ENCODE results near the gene KCNAB1. TPM values are rescaled to one million over a fixed set of nuclear protein-coding genes. Genes with fewer than 3 reads are reported as not detected.
A peak's percentile ranks its signal among the peaks of the same experiment; 100 is the strongest.

KCNAB1 gene
- total and polyA plus RNA-seq, 2 of the 8 experiments (the other 6 are each of a cell fraction or from before 2014, with no cell fraction given): 0.51 to 2.3 TPM

GRCh38 chr3:156106721-156107373 is 13.5 kb upstream of the KCNAB1 start:
- H3K23ac ChIP-seq (ENCODE audit: insufficient read length): no peak overlapping the region
- no peaks in the 10 kb centered on the region for H3K4me1 ChIP-seq (replicated peaks in 1 of 4; ENCODE audit: control insufficient read depth in 3 of 4, insufficient read depth in 4 of 4, low read length in 3 of 4)
- H3K23me2 ChIP-seq (ENCODE audit: low read depth, low read length): no peaks in the 10 kb centered on the region
- no peaks in the 10 kb centered on the region for H3K79me2 ChIP-seq (ENCODE audit: control insufficient read depth in 1 of 2, insufficient read depth in 2 of 2, low read length in 2 of 2)
- no peak overlapping the region for H2BK12ac ChIP-seq (ENCODE audit: low read depth, low read length)
- no peak overlapping the region for H2BK15ac ChIP-seq (ENCODE audit: low read length)
- no peak overlapping the region for H3K4ac ChIP-seq (replicated peaks; ENCODE audit: insufficient read length, low read depth, low read length)
- no peak overlapping the region for H4K5ac ChIP-seq (ENCODE audit: insufficient read length, low read depth, low read length)
- H2BK120ac ChIP-seq (replicated peaks; ENCODE audit: low read depth, low read length): no peak overlapping the region
- WGBS, 2 experiments (ENCODE audit: extremely low coverage in 1 of 2, insufficient coverage in 1 of 2, insufficient read length in 1 of 2, insufficient replicate concordance in 2 of 2, low coverage in 1 of 2, low lambda C conversion rate in 2 of 2, missing lambda C conversion rate in 1 of 2): 78% methylated on average over 7 of the region's 7 CpGs; no CpG with 5 or more reads in 1 of the 2 experiments
- H3K14ac ChIP-seq (ENCODE audit: insufficient read length): no peak overlapping the region
- ChIA-PET POLR2A (ENCODE audit: partially characterized antibody) (no interaction called here), CTCF (ENCODE audit: partially characterized antibody) (interaction anchor here (0.7 to 2.1 kb wide), 9 partner anchors 11 to 104 kb away, joined by 3 to 6 read pairs (median 3); no protein-coding TSS in a partner anchor)
- no peaks in the 10 kb centered on the region for H3K36me3 ChIP-seq (ENCODE audit: control insufficient read depth in 2 of 4, insufficient read depth in 4 of 4, low read length in 3 of 4)
- H4K8ac ChIP-seq (ENCODE audit: extremely low read depth, insufficient read depth, low read length): no peak overlapping the region
- H3K56ac ChIP-seq (replicated peaks; ENCODE audit: insufficient read length, low read depth, low read length): no peak overlapping the region
- no peak overlapping the region for H3K27ac ChIP-seq (ENCODE audit: low read depth, low read length)
- FAIRE-seq: peak; percentile 32
- H3K9me3 ChIP-seq (ENCODE audit: insufficient read depth in 2 of 2, low read depth in 1 of 2, low read length in 1 of 2): no peaks in the 10 kb centered on the region
- H4K91ac ChIP-seq (replicated peaks; ENCODE audit: insufficient read length, low read length): no peak overlapping the region
- H3K4me2 ChIP-seq (ENCODE audit: insufficient read depth in 1 of 2, low read depth in 2 of 2, low read length in 2 of 2): no peak overlapping the region
- H2AK5ac ChIP-seq (ENCODE audit: low read depth, low read length): no peak overlapping the region
- no peak overlapping the region for H3K18ac ChIP-seq (ENCODE audit: extremely low read depth, low read length)
- H4K20me1 ChIP-seq (replicated peaks in 1 of 2; ENCODE audit: control insufficient read depth in 1 of 2, insufficient read depth in 2 of 2, low read length in 2 of 2): no peaks in the 10 kb centered on the region
- no peak overlapping the region for H3K9ac ChIP-seq (replicated peaks in 1 of 4; ENCODE audit: extremely low read depth in 1 of 4, low read depth in 3 of 4, low read length in 3 of 4)
- no peak overlapping the region for H2BK5ac ChIP-seq (ENCODE audit: low read depth, low read length)
- H3K27me3 ChIP-seq (replicated peaks in 1 of 4; ENCODE audit: control insufficient read depth in 3 of 4, extremely low read depth in 1 of 4, insufficient read depth in 3 of 4, low read length in 3 of 4): no peaks in the 10 kb centered on the region
- H2BK20ac ChIP-seq (ENCODE audit: low read length): no peak overlapping the region
- DNase-seq (ENCODE audit: low read depth in 1 of 2, low spot score in 2 of 2): no peak
- no peaks in the 10 kb centered on the region for H3K79me1 ChIP-seq (ENCODE audit: low read depth, low read length)
- no peak overlapping the region for H3K4me3 ChIP-seq (ENCODE audit: extremely low read depth in 1 of 4, insufficient read depth in 2 of 4, low read depth in 3 of 4, low read length in 4 of 4)
- H2AFZ ChIP-seq (ENCODE audit: low read length): no peak overlapping the region
- TF ChIP-seq CBX8 (IDR thresholded peaks at IDR 0.05; ENCODE audit: borderline replicate concordance, low read depth, low read length) (no peak), RXRA (IDR thresholded peaks at IDR 0.05; ENCODE audit: insufficient read depth, low read depth, low read length) (no peak), MAFK (IDR thresholded peaks at IDR 0.05; ENCODE audit: low read depth, low read length) (no peak), RAD21 (IDR thresholded peaks at IDR 0.05 in 1 of 2, conservative IDR thresholded peaks at IDR 0.05 in 1 of 2; ENCODE audit: low read depth in 2 of 2, low read length in 2 of 2) (peak in 1 of 2 experiments; percentile 25; a peak in 2 of 4 replicates), KDM1A (IDR thresholded peaks at IDR 0.05; ENCODE audit: borderline replicate concordance, low read length) (no peak), POU5F1 (IDR thresholded peaks at IDR 0.05; ENCODE audit: low read depth, low read length) (no peak), PHF8 (conservative IDR thresholded peaks at IDR 0.05; ENCODE audit: low read depth, low read length) (no peak), CTCF (IDR thresholded peaks at IDR 0.05; ENCODE audit: control extremely low read depth in 1 of 3, insufficient read depth in 1 of 3, low read depth in 1 of 3, low read length in 3 of 3) (peak; percentile 16 to 61 (median 35); a peak in 3 of 4 replicates), TCF12 (IDR thresholded peaks at IDR 0.05; ENCODE audit: low read depth, low read length) (no peak), JUN (IDR thresholded peaks at IDR 0.05; ENCODE audit: low read depth, low read length) (no peak)

All from H1 (cell line).